Stromal cell of bone marrow (primary cell): ENCODE data around the gene MEF2C.
"Not testable (repeated sequence)": the region's sequence is repeated elsewhere in the genome, so short reads cannot be mapped to it uniquely, and the experiment has no call there.

Experiments used
- DNase-seq: peaks from one replicate; pipeline ENCODE4 v3.0.0-alpha.2; 2012; ENCODE audit warnings: low read depth

Gene MEF2C

GRCh38 chr5:88883059-88883835 is at the start of gene MEF2C:
Gene MEF2C, minus strand, starts transcription at chr5:88883184. Its CDS starts 59,396 bp downstream, at chr5:88823788.
- DNase-seq, result peak; percentile 75

DNA sequence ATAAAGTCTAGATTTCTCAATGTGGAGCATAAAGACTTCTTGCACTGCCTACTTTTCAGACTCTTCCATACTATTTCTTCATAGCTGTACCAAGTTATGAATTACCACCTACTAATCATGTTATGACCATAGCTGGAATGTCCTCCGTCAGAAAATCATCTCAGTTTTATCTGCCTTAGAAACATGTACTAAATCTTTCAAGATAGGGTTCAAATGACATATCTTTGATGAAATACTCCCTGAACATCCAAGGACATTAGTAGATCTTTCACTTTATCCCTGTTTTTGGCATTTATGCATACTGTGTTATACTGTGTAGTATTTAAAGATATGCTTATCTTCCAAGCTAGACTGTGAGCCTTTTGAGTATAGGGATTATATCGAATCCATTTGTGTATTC is 49.6 kb upstream of the MEF2C start:
- no peak for DNase-seq

GRCh38 chr5:88930335-88930734 is 47.4 kb upstream of the MEF2C start:
- DNase-seq, result no peak

DNA sequence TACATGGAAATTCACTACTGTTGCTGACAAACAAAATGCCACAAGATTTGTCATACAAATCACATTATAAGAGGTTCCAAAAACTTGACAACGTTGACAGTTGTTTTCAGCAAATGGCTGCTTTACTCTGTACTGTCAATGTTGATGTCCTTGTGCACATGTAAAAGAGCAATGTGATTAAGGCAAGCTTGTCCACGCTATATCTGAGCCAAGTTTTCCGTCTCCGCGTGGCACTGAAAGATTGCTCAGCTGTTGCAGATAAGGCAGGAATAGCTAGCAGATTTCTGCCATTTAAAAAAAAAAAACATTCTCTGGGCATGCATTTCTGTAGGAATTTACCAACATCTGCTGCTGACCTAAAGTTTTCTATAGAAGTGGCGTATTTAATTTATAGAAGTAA is 46.4 kb upstream of the MEF2C start:
- no peak for DNase-seq

- no peak for DNase-seq
Observed at GRCh38 chr5:88926774-88927173, 43.8 kb upstream of the MEF2C start.

DNA sequence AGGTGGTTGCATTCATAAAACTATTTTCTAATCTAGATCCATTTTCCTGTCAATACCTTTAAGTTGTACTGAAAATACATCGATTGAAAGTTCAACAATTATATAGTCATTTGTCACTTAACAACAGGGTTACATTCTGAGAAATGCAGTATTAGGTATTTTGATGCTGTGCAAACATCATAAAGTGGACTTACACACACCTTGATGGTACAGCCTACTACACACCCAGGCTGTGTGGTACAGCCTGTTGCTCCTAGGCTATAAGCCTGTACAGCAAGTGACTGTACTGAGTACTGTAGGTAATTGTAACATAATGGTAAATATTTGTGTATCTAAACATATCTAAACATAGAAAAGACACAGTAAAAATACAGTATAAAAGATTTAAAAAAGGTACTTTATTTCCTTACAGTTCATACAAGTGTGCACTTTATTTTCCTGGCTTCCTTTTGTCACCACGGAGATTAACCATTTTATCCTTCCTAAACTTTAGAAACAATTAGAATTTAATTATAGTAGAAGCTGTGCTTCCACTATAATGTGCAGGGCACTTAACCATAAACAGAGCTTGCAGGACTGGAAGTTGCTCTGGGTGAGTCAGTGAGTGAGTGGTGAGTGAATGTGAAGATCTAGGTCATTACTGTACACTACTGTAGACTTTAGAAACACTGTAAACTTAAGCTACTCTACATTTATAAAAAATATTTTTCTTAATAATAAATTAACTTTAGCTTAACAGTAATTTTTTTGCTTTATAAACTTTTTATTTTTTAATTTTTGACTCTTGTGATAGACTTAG is 42.9 kb upstream of the MEF2C start:
- no peak for DNase-seq

- no peak for DNase-seq
Observed at GRCh38 chr5:88924330-88924657, 41.3 kb upstream of the MEF2C start.

GRCh38 chr5:88923623-88924329 is 40.8 kb upstream of the MEF2C start:
- no peak for DNase-seq

- DNase-seq, result not testable (repeated sequence)
Observed at GRCh38 chr5:88912743-88913142, 29.8 kb upstream of the MEF2C start.

DNA sequence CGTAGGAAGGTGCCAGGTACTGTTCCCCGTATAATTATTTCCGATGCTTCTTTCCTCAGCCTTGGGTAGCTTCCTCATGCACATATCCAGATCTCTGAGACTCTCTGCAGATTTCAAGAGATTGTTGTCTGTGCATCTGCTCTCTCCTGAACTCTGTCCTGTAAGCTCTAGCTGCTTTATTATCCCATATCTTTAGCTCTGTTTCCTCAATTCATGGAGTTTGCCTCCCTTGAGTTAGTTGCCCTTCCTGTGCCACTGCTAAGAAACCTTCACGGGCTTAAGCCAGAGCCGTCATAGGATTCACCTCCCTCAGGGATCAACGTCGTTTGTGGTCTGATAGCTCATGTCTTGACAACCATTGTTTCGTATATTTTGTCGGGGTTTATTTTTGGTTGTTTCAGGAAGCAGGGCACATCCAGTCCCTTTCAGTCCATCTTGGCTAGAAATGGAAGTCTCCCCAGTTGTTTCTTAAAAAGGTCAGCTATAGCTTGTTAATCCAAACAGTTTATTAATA is 28.1 kb upstream of the MEF2C start:
- not testable (repeated sequence) for DNase-seq

DNA sequence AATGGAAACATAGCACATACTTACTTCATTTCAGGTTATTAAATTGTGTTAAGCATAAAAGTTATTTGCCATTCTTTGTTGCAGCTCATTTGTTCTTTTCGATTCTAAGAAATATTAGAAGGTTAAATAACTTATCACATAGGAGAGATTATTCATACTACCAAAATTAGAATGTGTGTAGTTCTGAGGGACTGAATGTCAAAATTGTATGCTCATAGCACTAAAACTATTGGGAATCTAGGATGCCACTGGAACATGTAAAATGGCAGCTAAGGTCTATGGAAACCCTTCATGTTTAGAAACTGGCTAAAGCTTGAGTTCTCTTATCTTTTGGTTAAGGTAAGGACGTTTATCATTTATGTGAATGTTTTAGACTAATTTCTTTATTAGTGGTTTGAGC is 21.5 kb upstream of the MEF2C start:
- DNase-seq, result not testable (repeated sequence)

- not testable (repeated sequence) for DNase-seq
Observed at GRCh38 chr5:88903966-88904365, 21.0 kb upstream of the MEF2C start.

GRCh38 chr5:88901077-88901476 is 18.1 kb upstream of the MEF2C start:
- DNase-seq, result not testable (repeated sequence)

DNA sequence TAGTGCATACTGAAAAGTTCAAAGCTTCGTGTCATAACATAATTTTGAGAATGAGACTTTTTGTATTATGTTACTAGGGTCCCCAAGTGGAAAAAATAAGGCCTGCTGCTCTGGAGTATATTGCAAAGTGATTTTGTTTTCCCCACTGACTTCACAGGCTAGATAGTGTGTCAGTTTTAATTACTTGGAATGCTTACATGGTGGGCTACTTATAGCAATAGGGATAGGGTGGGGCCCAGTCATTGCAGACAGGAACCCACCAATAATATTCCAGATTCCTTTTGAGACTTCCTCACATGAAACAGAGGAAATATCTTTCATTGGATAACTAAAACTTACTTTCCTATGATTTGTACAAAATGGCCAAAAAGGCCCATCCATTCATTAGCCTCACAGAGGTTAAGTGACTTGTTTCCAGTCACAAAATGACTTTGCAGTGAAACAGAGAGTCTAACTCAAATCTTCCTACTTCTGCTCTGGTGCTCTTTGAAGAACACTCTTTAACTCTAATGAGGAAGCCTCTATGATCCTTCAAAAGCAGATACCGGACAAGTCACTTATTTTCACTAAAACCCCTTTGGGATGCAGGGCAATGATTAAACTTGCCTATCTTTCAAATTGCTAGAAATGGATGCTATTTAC is 16.2 kb upstream of the MEF2C start:
- DNase-seq, result no peak

DNA sequence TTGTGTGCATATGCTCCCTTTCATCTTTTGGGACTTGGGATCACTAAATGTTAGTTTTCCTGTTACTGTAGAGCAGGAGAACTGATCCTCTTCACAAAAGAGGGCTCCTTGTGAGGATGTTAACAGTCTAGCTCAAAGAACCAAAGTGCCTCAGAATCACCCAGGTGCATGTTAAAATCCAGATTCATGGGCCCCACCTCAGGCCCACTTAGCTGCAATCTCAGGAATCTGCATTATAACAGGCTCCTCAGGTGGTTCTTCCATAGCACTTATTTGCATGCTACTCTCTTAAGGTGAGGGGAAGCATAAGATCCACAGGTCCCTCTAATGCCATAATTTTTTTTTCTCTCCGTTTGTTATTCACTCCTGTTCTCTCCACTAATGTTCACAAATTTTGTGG is 14.8 kb upstream of the MEF2C start:
- no peak for DNase-seq

DNA sequence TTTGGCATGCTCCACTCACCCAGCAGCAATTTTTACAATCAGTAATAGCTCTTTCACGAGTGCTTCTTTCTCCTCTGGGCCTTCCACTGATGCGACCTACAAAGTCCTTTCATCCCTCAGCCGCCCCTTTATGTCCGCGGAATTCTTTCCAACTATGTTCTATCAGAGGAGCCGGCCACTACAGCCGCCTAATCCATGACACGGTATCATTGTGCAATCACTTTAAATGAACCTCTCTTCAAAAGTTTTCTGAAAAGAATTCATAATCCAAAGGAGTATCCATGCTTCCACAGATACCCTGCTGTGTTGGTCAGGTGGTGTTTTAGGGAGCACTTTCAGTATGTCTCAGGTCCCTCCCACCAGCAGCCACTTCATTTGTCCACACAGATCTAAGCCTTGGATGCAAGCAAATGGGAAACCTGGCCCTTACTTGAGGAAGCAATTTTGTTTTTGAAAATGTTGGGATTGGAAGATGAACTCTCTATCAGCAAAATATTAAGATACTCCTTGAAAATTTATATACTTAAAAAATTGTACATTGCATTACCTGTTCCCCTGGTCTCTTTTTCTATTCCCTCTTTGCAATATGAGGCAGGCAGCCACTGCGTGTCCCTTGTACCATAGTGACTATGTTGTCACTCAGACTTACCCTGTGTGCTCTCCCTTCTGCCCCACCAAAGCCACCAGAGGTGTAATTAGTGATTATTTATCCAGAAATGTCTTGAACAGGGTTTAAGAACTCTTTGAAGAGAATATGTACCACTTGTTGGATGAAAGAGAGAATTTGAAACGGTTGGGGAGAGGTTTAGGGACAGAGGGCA is 12.9 kb upstream of the MEF2C start:
- no peak for DNase-seq

DNA sequence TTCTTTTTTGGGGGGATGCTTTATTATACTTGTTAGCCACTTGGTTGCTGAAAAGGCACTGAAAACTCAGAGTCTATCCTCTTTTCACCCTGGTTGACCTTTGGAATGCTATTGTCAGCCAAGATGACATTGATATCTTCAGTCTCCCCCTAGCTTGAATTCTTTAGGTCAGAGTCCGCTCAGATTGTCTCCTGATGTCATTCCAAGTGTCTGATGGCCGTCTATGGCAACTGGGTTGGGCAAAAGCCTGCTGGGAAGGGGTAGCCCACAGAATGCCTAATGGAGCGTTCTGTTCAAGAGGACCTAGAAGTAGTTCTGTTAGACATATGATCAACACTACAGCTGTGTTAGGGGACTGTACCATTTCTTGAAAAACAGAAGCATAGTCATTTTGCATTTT is 9.7 kb upstream of the MEF2C start:
- no peak for DNase-seq

DNA sequence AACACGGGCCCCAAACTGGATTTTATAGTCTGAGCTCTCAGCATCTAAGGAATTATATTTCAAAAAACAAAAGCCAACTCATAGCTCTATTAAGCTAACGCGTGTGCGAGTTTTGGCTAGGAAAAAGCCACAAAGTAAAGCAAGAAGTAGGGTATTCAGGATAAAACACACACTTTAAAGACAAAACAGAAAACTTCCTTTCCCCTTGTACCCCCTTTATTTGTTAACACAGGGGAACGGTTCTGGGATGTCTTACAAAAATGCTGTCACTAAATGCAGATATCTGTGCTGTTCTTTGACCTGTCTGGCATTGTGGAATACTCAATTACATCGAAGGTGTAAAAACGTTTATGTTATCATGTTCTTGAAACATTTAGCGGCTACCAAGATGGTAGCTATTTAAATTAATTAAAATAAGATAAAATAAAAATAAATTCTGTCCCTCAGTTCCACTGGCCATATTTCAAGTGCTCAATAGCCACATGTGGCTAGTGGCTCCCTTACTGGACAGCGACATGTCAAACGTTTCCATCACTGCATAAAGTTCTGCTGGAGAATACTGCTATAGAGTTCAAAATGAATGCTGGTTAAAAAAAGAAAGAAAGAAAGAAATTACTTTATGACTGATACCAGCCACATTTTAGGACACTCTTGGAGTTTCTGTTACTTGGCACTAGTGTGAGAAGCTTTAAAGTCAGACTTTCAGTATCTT is 7.2 kb upstream of the MEF2C start:
- DNase-seq, result no peak

DNA sequence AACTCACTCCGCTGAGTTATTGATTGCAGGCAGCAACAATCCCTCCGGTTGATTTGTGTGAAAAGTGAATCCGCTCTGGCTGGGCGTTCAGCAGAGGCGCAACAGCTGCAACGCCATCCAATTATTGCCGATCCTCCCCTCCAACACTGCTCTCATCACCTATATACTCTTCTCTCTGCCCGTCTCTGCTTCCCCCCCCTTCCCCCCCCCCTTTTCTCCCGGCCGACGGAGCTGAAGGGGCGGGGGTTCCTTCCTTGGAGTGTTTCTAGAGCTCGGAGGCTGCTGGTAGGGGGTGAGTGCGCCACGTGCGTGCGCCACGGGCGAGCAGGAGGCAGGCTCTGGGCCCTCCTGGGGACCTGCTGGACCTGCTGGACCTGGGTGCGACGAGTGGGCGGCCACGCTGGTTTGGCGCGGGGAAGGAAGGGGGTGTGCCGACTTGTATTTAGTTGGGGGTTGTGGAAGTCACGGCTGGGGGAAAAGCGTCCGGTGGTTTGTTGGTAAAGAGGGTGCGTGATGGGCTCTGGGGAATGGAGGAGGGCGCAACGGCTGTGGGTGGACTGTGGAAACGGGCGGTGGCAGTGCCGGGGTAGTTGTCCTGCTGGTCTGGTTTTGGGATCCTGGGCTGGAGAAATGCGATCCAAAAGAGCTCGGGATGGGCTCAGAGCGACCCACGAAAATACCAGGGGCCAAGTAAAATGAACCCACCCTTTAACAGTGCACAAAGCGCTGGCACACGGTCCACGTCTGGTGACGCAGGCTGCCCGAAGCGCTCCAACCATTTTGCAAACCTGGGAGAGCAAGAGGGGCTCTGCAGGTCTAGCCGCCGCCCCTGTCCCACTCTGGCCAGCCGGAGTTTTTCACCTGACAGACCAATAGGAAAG is 6.4 kb upstream of the MEF2C start:
- DNase-seq, result no peak

GRCh38 chr5:88888848-88889188 is 5.8 kb upstream of the MEF2C start:
- no peak for DNase-seq
